ENCODE data around the gene KLKB1. TPM values are rescaled to one million over a fixed set of nuclear protein-coding genes. Genes with fewer than 3 reads are reported as not detected.
"Not testable (repeated sequence)": the region's sequence is repeated elsewhere in the genome, so short reads cannot be mapped to it uniquely, and the experiment has no call there.

KLKB1 gene
- total RNA-seq, 2 donors from 2014 or later, result 1.2 TPM

DNA sequence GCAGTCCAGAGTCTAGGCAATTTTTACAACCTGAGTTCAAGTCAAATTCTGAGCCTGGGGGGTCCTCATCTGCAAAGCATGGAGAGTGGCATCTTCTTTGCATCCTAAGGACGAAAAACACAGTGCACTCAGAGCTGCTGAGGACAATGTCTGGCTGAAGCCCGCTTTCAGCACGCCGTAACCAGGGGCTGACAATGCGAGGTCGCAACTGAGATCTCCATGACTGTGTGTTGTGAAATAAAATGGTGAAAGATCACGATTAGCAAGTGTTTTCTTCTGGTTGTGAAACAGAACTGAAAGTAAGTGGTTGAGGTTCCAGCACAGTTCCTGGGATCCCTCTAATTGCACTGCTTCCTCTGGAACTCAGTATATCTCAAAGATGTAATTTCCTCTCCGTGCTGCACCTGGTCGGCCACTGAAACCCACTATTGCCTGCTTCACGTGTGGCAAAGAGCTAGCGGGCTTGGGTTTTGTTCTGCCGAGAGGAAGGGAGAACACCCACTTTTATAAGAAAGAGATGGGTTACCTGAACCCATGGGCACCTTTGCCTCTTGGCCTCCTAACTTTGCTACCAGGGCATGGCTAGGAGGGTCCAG is 31.0 kb downstream of the KLKB1 start:
- intact Hi-C loops (cut with DNase I, micrococcal nuclease), result no loop called here
- ATAC-seq (no peak), DNase-seq (no peak)

DNA sequence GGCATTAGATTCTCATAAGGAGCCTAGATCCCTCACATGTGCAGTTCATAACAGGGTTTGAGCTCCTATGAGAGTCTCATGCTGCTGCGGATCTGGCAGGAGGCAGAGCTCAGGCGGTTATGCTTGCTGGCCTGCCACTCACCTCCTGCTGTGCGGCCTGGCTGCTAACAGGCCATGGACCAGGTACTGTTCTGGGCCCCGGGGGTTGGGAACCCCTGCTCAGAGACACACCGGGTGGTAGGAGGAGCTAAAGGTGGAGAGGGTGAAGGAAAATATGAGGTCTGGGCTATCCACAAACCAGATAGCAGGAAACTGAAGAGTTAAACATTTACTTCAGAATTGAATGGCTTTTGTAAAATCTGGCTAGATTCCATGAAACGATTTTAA is 32.8 kb downstream of the KLKB1 start:
- DNase-seq, result no peak
- ATAC-seq, result no peak
- intact Hi-C loops (cut with DNase I, micrococcal nuclease), result no loop called here

DNA sequence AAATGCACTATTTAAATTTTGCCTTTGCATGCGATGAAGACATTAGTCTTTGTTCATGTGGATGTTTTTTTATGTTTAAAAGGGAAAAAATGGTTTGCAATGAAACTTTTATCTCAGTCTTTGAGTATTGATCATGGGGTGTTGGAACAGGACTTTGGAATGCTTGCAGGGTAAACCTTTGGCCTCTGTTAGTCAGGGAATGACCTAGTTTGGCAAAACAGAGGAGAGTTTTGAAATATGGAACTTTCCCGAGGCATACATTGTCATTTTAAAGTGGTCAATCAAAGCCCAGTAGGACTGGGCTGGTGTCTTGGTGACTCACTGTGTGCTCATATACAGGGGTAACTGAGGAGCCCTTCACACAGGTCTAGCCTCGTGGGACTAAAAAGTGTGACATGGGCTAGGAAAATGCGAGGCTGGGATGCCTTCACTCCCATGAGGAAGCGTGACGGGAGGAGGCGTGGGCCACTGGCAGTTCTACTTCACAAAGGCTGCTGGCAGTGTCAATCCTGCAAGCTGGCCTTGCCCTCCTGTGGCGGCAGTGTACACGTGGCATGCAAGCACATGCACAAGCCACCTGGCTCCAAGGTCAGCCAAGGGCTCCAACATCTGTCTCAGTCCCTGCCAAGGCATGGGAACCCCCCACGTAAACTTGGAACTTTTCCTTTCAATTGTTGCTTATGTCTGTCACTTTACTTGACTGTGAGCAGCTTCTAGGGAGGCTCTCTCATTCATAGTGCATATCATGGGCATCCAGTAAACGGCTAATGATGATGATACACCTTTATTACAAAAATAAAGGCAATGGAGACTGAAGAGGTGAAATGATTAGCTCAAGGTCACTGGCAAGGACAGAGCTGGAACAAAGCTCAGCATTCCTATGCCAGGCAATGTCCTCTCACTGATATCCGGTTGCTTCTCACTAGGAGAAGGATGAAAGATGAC is 33.5 kb downstream of the KLKB1 start:
- ATAC-seq, result peak; percentile 46
- DNase-seq, result peak in 1 of 2 donors; percentile 9
- intact Hi-C loops (cut with DNase I, micrococcal nuclease), result no loop called here

DNA sequence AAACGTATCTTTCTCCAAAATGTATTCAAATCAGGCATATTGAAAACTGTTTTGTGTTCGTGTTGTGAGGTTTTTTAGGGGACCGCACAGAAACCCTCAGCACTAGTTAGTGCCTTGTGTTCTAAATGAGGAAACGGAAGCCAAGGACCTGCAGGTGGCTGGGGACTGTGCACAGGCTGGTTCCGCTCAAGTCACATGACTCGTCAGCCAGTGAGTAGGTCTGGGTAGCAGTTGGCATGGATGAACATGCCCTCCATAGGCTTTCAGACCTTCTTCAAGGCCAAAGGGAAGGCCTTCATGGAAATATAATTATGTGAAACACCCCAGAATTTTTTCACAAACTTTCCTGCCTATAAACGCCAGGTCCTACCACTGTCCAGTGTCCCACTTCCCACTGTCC is 37.4 kb downstream of the KLKB1 start:
- intact Hi-C loops (cut with DNase I, micrococcal nuclease), result no loop called here
- DNase-seq (no peak), ATAC-seq (no peak)

DNA sequence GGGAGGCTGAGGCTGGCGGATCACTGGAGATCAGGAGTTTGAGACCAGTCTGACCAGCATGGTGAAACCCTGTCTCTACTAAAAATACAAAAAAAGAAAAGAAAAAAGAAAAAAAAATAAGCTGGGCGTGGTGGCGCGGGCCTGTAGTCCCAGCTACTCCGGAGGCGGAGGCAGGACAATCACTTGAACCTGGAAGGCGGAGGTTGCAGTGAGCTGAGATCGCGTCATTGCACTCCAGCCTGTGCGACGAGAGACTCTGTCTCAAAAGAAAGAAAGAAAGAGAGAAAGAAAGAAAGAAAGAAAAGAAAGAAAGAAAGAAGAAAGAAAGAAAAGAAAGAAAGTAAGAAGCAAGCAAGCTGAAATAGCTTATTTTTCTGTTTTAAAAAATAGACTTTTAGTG is 37.9 kb downstream of the KLKB1 start:
- intact Hi-C loops (cut with DNase I, micrococcal nuclease); ATAC-seq; DNase-seq: not testable (repeated sequence)

DNA sequence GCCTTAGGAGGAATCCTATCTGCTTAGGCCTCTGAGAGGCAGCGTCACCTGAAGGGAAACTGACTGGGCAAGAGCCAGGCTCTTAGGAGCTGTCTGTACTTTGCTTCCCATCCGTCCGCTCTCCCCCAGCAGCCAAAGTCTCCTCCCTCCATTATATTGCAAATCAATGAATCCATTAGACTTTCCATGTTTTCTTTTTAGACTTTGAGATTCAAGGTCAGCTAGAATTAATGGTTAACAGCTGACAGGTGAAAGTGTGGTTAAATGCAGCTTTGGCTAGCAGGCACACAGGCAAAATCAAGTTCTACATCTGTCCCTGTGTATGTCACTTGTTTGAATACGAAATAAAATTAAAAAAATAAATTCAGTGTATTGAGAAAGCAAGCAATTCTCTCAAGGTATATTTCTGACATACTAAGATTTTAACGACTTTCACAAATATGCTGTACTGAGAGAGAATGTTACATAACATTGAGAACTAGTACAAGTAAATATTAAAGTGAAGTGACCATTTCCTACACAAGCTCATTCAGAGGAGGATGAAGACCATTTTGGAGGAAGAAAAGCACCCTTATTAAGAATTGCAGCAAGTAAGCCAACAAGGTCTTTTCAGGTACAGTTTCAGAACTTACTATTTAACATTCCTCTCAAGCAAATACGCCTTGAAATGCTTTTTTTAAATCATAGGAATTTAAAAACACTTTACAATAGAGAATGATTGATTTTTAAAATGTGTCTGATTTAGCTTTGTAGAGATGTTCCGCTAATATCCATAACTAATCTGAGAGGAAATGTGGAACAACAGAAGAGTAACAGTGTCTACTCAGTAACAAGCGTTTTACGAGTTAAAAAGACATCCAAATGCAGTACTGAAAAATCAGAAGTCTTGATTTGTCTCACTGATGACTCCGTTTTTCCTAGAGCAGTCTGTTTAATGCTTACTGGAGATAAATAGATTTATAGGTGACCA is 38.7 kb downstream of the KLKB1 start, which contains the start of gene F11:
Gene F11, plus strand, starts transcription at position 507 of the 970 bp plus-strand sequence. CDS start 948 bp downstream, outside the sequence.
- DNase-seq (no peak), ATAC-seq (peak; percentile 64)
- intact Hi-C loops (cut with DNase I, micrococcal nuclease), result no loop called here

DNA sequence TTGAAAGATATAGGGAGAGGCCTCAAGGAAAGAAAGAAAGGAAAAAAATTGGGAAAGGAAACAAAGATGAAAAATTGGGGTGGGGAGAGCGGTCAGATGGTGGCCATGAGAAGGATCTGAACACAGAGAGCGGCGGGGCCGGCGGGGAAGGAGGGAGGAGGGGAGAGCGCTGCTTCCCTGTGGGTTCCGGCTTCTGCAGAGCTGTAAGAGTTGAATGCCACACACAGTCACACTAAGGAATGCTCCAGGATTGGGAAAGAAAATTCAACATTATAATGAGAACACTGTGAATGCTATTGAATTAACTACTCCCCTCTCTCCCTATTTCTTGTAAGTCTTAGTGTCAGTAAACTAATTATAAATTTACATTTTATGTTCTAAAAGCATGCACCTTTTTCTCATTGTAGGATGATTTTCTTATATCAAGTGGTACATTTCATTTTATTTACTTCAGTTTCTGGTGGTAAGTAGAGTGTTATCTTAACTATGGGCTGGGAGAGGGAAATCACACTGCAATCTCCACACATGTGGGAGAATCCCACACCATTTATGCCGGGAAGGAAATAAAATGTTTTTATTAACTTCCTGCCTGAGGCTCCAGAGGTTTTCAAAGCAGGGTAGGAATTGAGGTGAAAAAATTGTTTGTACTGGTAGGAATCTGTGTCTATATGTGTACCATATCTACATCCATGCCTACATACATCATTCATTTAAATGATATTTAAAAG is 39.6 kb downstream of the KLKB1 start:
- intact Hi-C loops (cut with DNase I, micrococcal nuclease), result no loop called here
- ATAC-seq, result peak; percentile 75
- DNase-seq, result peak in 1 of 2 donors; percentile 15

DNA sequence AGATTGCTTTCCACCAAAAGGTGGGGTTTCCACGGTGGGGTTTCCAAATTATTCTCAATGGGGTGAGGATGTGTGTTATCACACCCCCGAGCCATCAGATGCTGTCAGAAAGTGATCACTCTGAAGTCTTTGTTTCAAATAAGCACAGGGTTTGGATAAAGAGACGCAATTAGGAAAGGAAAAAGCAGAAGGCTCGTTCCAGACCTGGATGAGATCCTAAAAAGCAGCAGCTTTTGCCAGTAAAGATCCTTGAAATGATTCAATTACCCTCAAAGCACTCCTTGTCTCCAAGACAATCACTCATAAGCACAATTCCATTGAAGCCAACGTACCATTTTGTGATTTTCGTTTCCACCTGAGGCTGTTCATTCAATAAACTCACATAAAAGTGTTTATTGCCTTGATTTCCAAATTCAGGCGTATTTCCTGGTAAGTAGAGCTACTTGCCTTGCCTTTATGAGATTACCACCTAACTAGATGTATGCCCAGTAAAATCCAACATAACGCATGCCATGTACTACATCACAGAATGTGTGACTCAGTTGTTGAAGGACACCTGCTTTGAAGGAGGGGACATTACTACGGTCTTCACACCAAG is 43.9 kb downstream of the KLKB1 start:
- ATAC-seq (peak; percentile 35), DNase-seq (no peak)
- intact Hi-C loops (cut with DNase I, micrococcal nuclease), result no loop called here

DNA sequence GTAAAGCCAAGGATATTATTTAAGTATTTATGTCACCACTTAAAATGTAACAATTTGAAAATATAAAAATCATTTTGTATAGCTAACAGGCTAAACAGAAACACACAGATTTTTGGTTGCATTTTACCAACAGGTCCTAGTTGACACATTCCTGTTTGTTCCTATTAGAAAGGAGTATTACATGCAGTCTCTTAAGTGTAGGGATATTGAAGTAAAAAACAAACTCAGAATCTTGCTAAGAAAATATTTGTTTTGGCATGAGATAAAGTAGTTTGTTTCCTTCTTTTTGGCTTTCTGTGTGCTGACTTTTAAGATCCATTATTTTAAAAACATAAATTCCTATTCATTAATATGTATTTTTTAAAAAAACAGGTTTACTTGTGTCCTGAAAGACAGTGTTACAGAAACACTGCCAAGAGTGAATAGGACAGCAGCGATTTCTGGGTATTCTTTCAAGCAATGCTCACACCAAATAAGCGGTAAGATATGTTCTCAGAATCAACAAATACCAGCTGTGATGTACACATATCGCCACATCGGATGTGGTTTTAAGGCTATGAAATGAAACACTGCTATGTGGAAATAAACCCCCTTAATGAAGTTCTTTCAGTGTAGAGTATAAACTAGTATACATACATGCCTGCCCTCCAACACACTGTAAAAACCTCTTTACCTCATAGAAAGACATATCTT is 45.5 kb downstream of the KLKB1 start:
- DNase-seq (no peak), ATAC-seq (no peak)
- intact Hi-C loops (cut with DNase I, micrococcal nuclease), result no loop called here

DNA sequence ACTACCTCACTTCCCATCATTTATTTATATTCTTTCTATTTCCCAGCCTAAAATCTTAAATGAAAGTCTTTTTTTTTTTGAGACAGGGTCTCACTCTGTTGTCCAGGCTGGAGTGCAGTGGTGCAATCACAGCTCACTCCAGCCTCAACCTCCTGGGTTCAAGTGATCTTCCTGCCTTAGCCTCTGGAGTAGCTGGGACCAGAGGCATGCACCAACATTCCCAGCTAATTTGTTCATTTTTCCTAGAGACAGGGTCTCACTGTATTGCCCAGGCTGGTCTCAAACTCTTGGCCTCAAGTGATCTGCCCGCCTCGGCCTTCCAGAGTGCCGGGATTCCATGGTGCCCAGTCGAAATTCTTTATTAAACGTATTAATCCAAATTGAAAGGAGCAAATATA is 46.1 kb downstream of the KLKB1 start:
- intact Hi-C loops (cut with DNase I, micrococcal nuclease); DNase-seq; ATAC-seq: not testable (repeated sequence)

DNA sequence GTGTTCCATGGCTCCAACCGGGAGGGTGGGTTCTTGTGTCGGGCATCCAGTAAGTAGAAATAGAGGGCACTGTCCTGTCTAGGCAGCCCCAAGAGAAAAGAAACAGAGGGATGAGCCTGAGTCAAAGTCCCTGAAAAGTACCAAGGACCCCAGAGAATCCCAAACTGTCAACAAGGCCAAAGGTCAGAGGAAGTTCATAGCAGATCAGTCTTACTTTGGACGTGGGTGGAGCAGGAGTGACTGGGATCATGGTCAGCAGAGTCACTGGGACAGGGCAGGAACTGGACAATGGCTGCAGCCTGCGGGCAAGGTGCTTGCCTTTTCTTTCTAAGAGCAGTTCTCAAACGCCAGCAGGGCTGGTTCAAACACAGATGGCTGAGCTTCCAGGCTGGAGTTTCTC is 56.0 kb downstream of the KLKB1 start:
- no peak for DNase-seq
- intact Hi-C loops (cut with DNase I, micrococcal nuclease), result no loop called here
- no peak for ATAC-seq

DNA sequence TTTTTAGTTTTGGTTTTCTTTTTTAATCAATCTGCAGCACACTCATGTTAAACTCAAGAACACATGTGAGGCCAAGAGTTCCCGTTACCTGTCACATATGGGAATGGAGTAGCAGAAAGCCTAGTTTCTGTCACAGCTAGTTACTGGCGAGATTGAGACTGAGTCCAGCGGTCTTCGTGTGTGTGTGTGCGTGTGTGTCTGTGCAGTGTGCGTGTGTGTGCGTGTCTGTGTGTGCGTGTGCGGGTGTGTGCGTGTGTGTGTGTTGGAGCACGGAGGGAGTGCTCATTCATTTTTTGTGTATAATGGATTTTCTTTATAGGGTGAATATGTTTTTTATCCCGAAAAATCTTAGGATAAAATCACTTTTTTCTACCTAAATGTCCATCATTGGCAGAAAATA is 57.8 kb downstream of the KLKB1 start:
- no peak for DNase-seq
- ATAC-seq, result no peak
- intact Hi-C loops (cut with DNase I, micrococcal nuclease), result no loop called here

DNA sequence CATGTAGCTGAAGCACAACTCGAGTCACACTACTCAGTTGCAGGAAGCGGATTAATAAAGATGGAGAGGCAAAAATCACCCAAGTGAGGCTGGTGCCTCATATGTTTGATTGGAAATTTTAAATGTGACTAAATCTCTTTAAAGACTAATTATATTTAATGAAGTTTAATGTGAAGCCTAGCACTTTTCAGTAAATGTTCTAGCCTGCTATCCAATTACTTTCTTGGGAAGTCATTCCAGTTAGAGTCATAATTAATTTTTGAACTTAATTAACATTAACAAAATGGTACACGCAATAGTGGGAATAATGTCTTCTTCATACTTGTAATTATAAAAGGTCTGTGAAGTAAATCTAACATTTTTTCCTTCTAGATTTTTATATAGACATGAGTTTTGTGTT is 59.3 kb downstream of the KLKB1 start:
- ATAC-seq (no peak), DNase-seq (no peak)
- intact Hi-C loops (cut with DNase I, micrococcal nuclease), result no loop called here

DNA sequence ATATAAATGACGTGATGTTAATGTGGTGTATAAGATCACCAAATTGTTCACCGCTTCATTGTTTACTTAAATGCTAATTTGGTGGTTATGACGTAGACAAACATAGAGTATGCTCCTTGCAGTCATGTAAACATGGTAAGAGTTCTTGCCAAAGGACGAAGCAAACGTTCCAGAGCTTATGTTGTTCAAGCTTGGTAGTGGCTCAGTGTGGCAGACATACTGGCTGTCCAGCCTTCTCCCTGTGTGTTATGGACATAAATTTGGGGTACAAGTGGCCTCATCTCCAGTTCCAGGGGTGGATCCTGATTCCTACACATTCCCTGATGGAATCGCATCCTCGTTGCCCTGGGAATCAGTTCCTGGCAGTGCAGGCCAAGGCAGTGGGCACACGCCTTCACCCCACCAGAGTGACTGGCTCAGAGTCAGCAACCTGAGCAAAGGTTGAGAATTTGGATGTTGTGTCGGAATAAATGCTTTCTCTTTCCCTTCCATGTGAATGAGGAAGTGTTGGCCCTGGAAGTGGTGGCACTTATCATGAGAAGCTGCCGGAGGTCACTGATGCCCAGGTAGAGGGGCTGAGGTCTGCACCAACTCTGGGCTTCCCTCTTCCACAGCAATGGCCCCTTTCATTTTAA is 64.1 kb downstream of the KLKB1 start:
- DNase-seq (no peak), ATAC-seq (no peak)
- intact Hi-C loops (cut with DNase I, micrococcal nuclease), result loop anchor here in 1 of 2 donors (10.0 kb wide), 1 partner anchor 293 kb away; no protein-coding TSS in a partner anchor

DNA sequence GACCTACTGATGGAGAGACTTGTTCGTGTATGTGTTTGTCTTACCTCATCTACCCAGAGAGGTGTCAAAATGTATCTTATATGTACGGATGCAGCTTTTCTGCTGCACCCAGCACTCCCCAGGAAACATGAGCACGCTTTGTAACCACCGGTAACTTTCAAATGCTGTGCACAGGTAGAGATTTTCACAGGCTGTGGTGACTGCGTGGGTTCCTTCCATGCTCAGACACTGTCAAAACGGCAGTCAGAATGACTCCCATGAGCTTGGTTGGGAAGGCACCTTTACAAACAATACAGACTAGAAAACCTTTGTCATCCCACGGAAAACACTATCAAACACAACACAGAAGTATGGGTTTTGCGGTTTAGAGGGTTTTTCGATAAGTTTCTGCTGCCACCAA is 66.9 kb downstream of the KLKB1 start:
- intact Hi-C loops (cut with DNase I, micrococcal nuclease), result loop anchor here in 1 of 2 donors (10.0 kb wide), 1 partner anchor 291 kb away; no protein-coding TSS in a partner anchor
- no peak for DNase-seq
- ATAC-seq, result no peak

DNA sequence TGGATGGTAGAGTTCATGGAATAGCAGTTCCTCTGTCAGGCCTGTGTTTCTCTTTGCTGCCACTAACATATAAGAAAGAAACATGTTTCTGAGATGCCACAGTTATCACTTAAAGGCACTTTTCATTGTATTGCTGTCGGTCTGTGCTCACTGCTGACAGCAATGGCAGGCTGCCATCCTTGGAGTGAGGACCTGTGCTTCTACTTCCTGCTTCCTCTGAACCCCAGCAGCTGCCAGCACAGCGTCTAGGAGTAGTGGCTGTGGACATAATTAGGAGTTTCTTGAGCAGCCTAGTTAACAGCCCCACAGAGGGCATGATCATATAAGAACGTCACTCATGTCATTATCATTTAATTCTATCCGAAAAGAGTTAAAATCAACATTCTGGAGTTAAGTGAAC is 69.2 kb downstream of the KLKB1 start:
- ATAC-seq (peak; percentile 52), DNase-seq (peak in 1 of 2 donors; percentile 37)
- intact Hi-C loops (cut with DNase I, micrococcal nuclease), result loop anchor here (2.0 to 10.0 kb wide), 2 partner anchors 288 to 290 kb away; no protein-coding TSS in a partner anchor

Data from left colon (tissue), 2 donors.